HG03439 (cell line): ENCODE results near the gene NXF2.
"Not testable (repeated sequence)": the region's sequence is repeated elsewhere in the genome, so short reads cannot be mapped to it uniquely, and the experiment has no call there.

Experiments
- ATAC-seq: cut with Tn5 transposase; IDR thresholded peaks from one replicate; pipeline ENCODE4 v1.9.1; 2021; ENCODE audit warnings: mild to moderate bottlenecking, moderate library complexity; ENCODE audit not compliant: unreplicated experiment

The NXF2 gene

GRCh38 chrX:102246893-102247292 is at the start of gene NXF2:
Gene NXF2 (plus strand): TSS chrX:102247167. CDS start chrX:102307079, 59,912 bp downstream.
- ATAC-seq = not testable (repeated sequence)

- ATAC-seq = not testable (repeated sequence)
Measured at GRCh38 chrX:102207940-102208339, 39.0 kb upstream of the NXF2 start.

GRCh38 chrX:102214986-102215385 is 32.0 kb upstream of the NXF2 start, which contains the start of gene TCP11X1:
Gene TCP11X1 (plus strand): TSS chrX:102215301.
- ATAC-seq = not testable (repeated sequence)

- not testable (repeated sequence) for ATAC-seq
Measured at GRCh38 chrX:102216497-102216896, 30.5 kb upstream of the NXF2 start.

- not testable (repeated sequence) for ATAC-seq
Measured at GRCh38 chrX:102235678-102236077, 11.3 kb upstream of the NXF2 start.

- ATAC-seq = not testable (repeated sequence)
Measured at GRCh38 chrX:102240265-102240664, 6.7 kb upstream of the NXF2 start.

GRCh38 chrX:102272231-102272630 is 25.3 kb downstream of the NXF2 start:
- ATAC-seq = not testable (repeated sequence)

GRCh38 chrX:102338162-102338561 is 91.2 kb downstream of the NXF2 start:
- ATAC-seq = no peak

- no peak for ATAC-seq
Measured at GRCh38 chrX:102339312-102340298, 92.6 kb downstream of the NXF2 start.

GRCh38 chrX:102341867-102342266 is 94.9 kb downstream of the NXF2 start:
- no peak for ATAC-seq

- ATAC-seq = no peak
Measured at GRCh38 chrX:102345916-102346315, 98.9 kb downstream of the NXF2 start.
